COLO668 (cell line): ENCODE measurements around the gene TNNC1.

Experiments
- DNase-seq: peaks from one replicate; lab custom pipeline; 2025; ENCODE audit not compliant: unreplicated experiment; lab: John Stamatoyannopoulos, UW

The TNNC1 gene

GRCh38 chr3:52443791-52444687, 9.8 kb downstream of the TNNC1 start:
- DNase-seq = no peak

DNA sequence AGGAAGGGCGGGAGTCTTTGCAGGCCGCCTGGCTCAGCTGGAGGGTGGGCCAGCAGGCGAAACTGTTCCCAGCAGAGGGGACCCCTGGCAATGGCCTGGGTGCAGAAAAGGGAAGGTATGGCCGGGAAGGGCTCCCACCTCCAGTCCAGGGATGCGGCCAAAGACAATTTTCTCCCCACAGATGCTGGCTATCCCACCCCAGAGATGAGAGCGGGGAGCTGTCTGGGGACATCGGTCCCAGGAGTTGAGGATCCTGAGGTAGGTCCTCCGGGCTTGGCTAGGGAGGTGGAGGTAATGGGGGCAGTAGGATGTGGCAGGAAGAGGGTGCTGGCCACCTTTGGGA, 10.6 kb downstream of the TNNC1 start:
- DNase-seq = no peak

- no peak for DNase-seq
Observed at GRCh38 chr3:52442409-52443267, 11.2 kb downstream of the TNNC1 start.

GRCh38 chr3:52441772-52442332, 12.0 kb downstream of the TNNC1 start:
- DNase-seq = no peak

GRCh38 chr3:52441091-52441771, 12.6 kb downstream of the TNNC1 start:
- no peak for DNase-seq

DNA sequence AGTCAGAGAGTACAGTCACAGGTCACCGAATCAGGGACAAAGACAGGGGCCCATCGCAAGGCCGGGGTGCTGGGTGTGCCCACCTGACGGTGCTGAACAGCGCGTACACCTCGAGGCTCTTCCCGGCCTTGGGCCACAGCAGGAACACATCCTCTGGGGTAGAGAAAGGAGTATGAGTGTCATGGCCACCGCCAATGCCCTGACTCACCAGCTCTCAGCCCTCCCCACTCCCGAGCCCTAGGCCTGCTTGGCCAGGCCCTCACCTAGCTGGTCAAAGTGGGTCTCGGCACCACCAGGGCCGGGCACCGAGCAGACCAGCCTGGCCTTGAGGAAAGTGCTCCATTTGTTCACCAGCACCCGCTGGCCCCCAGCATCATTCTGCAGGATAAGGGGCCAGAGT, 13.2 kb downstream of the TNNC1 start:
- no peak for DNase-seq

- no peak for DNase-seq
Observed at GRCh38 chr3:52440249-52440551, 13.6 kb downstream of the TNNC1 start.

GRCh38 chr3:52439426-52440248, 14.2 kb downstream of the TNNC1 start:
- no peak for DNase-seq

GRCh38 chr3:52438579-52439425, 15.0 kb downstream of the TNNC1 start:
- DNase-seq = no peak

DNA sequence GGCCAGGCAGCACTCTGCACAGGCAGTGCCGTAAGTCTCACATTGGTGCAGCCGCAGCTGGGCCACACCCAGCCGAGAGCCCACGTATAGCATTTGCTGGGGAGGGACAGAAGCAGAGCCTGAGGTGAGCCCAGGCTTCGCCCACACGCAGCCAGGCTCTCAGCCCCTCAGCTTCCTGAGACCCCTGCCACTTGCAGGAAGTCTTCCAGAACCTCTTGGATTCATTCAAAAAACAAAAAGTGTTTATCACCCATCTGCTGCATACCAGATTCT, 15.8 kb downstream of the TNNC1 start:
- DNase-seq = no peak

DNA sequence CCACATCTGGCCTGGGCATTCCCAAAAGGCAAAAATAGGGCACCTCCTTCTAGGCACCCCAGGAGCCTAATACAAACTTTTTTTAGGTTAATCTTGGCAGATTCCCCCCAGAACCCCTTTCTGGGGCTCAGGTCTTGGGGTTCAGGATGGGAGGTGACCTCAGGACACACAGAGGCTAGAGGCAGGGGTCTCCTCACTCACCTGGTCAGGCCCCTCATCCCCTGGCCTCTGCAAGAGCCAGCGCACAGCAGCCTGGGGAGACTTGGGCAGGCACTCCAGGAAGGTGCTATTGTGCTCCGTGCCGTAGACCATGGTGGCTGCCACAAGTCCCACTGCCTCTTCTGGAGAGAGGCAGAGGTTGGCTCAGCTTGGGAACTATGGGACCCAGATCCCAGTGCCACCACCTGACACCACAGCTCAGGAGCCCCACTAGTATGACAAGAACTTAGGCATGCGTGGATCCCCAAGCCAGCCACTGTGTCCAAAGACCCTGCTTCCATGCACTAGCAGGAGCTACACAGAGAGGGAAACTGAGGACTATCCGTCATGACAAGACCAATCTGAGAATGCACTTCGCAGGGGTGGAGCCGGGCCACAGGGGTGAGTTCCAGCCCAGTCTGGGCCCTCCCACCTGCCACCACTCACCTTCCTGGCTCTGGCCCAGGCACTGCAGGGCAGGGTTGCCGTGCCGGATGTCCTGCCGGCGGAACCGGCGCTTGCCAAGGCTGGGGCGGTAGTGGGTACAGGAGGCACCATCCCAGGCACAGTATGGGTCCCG, 16.3 kb downstream of the TNNC1 start:
- DNase-seq = no peak

GRCh38 chr3:52436500-52437149, 17.2 kb downstream of the TNNC1 start:
- no peak for DNase-seq

DNA sequence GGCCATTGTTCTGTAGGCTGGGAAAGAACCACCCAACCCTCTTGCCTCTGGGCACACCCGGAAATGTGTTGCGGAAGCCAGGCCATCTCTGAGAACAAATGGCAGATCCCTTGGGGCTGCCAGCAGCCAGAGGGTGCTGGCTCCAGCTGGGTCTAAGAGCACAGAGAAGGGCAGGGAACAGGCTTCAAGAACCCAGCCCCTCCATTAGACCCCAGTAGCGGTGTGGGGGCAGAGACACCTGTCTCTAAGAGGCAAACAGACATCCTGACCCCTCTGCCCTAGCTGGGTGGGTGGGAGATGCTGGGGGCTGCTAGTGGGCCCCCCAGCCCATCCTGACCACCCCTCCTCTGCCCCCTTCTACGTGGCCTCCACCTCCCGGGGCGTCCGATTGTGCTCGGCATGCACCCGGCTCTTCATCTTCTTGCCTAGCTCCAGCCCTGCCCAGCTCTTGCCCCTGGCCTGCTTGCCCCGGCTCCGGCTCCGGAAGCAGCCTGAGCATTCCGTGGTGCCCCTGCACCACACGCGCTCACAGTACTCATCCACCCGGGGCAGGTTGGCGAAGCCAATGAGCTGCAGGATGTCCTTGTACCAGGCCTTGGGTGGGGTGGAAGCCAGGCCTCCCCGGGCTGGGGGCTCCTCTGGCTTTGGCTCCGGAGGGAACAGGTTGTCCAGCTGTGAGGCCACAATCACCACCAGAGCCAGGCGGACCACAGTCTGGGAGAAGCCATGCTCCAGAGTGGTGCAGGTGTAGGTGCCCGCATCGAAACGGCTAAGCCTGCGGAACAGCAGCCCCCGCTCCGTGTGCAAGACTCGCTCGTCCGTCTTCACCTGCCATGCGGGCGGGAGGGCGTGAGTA, 18.4 kb downstream of the TNNC1 start:
- DNase-seq = no peak

DNA sequence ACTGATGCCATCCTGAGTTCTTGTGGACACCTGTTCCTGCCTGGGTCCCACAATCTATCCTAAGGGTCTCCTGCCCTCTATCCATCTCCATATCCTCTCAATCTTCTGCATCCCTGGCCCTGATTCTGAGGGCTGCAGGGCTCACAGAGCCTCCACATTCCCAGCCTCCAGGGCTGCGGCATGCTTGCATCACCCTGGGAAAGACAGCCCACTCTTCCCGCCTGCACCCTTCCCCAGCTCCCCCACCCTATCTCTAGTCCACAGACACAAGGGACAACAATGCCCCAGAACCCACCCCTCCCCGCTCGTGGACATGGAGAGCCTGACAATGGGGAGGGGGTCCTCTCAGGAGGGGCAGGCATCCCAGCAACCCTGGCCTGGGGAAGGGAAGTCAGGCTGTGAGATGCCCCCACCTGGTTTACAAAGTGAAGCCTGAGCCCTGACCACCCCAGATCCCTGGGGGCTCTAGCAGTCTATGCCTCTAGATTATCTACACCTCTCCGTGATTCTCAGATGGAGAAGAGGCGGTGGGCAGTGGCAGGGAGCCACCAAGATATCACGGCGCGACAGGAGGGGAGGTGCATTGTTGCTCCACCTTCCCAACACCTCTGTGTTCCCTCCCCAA, 19.2 kb downstream of the TNNC1 start:
- no peak for DNase-seq

DNA sequence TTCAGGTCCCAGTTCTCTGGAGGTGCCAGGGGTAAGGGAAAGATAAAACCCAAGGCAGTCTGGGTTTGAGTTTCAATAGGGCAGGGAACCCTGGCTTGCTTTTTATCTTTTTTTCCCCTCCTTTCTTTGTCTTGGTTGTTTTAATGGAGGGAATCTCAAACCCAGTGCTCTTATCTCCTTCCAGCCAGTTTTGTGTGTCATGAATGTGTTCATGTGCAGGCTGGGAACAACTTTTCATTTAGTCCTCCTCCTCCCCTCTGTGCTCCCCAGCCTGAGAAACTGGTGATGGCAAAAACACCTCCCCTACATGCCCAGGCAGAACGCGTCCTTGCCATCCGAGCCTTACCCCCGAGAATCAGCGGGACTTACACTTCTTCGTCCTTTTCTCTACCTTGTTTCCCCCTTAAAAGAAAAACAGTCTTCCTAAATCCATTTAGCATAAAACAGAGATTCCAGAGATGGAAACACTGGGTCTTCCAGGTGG, 19.8 kb downstream of the TNNC1 start:
- DNase-seq = no peak

GRCh38 chr3:52433328-52433995, 20.4 kb downstream of the TNNC1 start:
- DNase-seq = no peak

- DNase-seq = no peak
Observed at GRCh38 chr3:52432691-52433141, 21.1 kb downstream of the TNNC1 start.
